AG08395 (cell line): ENCODE data around the gene SLC6A6.
"Not testable (repeated sequence)": the region's sequence is repeated elsewhere in the genome, so short reads cannot be mapped to it uniquely, and the experiment has no call there.

Source experiments
- DNase-seq: peaks from one replicate; pipeline ENCODE4 v3.0.0; 2012; ENCODE audit warnings: mixed read lengths, low spot score

The SLC6A6 gene

DNA sequence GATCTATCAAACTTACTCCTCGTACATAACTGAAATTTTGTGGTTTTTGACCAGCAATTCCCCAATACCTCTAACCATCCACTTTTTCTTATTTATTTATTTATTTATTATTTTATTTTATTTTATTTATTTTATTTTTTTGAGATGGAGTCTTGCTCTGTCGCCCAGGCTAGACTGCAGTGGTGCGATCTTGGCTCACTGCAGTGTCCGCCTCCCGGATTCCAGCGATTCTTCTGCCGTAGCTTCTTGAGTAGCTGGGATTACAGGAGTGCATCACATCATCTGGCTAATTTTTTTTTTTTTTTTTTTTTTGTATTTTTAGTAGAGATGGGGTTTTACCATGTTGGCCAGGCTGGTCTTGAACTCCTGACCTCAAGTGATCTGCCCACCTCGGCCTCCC lies 35.3 kb downstream of the SLC6A6 start:
- DNase-seq, result not testable (repeated sequence)

DNA sequence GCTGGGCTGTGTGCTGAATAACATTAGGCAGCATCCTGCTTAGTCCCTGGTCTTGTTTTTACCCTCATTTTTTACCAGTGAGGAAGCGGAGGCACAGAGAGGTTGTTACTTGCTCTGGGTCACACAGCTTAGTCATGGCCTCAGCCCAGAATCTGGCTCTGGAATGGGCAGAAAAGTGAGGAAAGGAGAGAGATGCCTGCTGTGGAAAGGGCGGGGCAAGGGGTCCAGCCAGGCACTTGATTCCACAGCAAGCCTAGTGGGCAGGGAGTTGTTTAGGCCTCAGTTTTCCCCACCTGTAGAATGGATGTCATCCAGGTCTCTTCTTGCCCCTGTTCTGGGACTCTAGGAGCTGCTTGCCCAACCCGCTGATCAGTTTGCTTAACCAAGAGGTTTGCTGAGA lies 35.9 kb downstream of the SLC6A6 start:
- no peak for DNase-seq

DNA sequence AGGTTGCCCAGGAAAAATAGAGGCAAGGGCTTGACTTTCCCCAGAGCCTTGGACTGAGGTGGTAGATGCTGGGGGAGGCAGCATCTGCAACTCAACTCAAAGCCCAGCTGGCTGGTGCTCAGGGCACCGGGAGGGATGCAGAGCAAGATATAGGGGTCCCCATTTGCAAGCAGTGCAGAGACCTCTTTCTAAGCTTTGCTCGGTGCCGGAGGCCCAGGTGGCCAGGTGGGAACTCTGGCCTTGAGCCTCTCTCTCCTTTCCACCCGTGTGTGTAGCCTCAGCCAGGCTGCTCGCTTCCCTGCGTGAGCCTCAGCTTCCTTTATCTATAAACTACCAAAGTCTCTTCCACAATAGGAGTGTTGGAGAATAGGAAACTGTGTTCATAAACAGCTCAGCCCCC lies 36.5 kb downstream of the SLC6A6 start:
- no peak for DNase-seq

DNA sequence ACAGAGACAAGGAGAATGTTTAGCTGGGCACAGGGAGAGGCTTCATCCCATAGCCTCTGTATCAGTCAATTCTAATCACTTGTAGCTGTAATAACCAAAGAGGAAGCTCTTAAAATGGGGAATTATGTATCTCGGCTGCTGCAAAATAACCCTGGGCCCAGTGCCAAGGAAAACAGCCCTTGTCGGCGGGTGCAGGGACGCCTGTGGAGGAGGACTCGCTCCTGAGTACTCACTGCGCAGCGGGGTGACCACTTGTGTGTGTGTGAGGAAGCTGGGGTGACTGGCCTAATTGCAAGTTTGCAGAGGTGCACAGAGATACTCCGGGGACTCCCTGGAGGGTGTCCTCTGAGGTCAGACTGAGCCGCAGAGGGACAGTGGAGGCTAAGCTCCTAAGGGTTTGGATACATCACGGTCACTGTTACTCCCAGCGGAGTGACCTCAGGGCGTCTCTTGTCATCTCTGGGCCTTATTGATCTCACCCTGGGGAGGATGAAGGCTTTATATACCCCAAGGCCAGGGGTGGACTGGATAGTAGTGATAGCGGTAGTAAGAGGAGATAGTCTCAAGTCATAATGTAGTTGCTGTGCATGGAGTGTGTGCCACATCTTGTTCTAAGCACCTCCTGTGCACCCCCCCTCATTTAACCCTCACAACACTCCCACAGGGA lies 37.2 kb downstream of the SLC6A6 start:
- no peak for DNase-seq

DNA sequence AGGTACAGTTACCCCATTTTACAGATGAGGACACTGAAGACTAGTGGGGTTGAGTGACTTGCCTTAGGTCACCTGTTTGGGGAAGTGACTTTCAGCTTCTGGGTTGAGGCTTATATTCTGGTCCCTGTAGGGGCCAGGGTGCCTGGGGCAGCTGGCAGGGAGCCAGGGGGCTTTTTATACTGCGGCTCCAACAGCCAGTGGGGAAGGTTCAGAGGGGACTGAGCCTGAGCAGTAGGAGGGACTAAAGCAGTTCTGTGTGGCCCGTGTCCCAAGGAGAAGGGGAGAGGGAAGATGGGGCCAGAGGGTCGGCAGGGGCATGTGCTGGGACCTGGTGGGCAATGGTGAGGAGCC lies 37.7 kb downstream of the SLC6A6 start:
- no peak for DNase-seq

DNA sequence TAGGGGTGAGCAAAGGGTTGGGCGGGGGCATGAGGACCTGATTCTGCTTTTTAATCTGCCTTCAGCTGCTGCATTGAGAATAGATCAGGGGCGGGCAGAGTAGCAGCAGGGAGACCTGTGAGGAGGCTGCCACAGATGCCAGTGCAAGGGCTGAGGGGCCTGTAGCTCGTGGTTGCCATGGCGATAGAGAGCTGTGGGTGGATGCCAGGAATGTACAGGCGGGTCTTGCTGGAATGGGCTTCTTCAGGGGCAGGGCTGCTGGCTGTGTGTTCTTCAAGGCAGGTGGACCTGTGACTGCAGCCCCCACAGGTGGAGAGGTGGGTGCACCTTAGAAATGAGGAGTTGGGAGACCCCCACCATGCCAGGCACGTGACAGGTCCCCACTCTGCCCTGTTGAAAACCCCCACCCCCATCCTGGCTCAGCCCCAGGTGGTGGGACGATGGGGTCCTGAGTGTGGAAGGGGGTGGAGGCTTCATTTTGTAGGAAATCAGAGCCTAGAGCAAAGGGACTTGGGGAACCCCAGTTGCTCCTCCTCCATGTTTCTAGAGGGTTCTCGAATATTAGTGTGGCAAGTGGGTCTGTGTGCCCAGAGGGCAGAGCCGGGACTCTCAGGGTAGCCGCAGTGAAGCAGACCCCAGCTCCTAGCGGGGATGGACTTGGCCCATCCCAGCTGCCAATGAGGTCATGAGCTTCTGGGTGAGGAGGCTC lies 38.3 kb downstream of the SLC6A6 start:
- DNase-seq, result no peak

DNA sequence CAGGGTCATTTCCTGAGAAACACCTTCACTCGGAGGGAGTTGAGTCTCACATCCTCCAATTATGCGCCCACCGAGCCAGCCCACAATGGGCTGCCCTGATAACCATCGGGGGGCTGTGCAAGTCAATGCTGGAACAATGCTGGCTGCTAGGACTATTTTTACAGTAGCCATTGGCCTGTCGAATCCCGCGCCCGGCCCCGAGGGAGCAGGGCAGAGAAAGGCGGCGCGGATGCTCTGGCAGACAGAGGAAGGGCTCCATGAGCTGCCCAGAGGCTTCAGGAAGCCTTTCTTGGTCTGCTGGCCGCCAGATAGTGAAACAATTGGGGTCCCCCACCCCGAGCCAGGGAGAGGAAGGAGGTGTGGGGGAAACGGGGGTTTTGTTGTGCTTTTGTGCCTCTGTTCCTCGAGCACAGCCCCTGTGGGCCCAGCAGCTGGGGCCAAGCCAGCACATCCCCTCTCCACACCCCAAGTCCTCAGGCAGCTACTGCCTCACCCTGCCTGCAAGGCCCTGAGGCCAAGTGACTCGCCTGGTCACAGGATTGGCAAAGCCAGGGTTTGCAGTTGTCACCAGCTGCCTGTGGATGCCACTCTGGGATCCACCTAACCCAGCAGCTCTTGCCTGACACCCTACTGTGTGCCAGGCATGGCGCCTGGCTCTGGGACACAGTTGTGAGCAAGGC lies 39.0 kb downstream of the SLC6A6 start:
- DNase-seq, result peak; percentile 46

DNA sequence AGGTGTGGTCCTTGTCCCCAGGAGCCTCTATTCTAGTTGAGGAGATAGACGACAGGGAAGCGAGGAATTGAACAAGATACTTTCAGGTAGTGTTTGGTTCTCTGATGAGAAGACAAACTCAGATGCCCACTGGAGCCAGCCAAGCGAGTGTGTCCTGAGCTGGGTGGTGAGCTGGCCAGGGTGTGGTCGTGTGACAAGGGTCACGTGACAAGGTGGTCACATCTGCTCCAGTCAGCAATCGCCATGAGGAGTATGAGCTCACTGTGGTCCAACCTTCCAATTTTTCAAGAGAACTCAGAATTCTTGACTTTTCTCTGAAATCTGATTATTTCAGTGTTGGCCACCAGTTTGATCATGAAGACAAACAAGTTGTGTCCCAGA lies 39.5 kb downstream of the SLC6A6 start:
- DNase-seq, result peak; percentile 35

DNA sequence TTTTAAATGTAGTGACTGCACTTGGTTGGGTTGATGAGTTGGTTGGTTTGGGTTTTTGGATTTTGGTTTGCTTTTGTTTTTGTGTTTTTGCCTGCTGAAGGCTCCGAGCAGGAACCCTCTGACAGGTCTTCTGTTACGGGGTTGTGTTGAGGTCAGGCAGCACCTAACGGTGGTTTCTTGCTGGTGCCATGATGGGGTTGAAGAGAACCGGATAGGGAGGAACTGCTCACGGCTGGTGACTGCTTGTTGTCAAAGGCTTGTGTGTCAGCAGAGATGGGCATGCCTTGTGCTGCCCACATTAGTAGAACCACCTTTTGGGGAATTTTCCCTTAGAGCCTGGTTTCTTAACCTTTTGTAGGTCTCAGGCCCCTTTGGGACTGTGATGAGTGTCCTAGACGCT lies 42.0 kb downstream of the SLC6A6 start:
- DNase-seq, result no peak

DNA sequence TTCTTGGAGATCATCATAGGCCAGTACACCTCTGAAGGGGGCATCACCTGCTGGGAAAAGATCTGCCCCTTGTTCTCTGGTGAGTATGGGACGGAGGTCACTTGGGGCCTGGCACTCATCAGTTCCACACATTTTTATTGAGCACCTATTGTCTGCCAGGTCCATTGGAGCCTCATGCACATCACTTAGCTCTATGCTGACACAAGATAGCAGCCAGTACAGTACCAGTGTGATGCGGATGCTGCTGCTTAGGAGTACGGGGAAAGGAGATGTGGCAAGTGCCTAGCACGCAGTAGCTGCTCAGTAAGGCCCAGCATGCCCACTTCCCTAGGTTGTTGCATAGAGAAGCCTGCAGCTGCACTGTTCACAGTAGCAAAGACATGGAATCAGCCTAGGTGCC lies 43.4 kb downstream of the SLC6A6 start:
- no peak for DNase-seq

DNA sequence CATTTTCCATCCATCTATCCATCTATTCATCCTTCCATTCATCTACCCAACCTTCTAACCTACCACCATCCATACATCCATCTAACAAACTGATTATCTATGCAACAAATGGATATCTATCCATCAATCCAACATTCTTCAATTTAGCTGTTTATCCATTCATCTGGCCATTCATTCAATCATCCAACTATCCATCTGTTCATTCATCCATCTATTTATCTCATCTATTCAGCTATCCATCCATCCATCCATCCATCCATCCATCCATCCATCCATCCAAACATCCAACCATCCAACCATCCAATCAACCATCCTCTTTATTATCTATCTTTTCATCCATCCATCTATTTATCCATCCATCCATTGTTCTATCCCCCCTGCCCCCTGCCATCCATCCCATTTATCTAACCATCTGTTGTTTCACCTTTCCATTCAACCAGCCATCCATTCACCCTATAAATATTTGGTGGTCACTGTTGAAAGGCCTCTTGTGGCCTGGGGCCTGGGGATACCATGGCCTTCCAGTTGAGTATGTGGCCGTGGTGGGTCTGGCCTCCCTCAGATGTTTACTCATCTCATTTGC lies 44.7 kb downstream of the SLC6A6 start:
- no peak for DNase-seq

DNA sequence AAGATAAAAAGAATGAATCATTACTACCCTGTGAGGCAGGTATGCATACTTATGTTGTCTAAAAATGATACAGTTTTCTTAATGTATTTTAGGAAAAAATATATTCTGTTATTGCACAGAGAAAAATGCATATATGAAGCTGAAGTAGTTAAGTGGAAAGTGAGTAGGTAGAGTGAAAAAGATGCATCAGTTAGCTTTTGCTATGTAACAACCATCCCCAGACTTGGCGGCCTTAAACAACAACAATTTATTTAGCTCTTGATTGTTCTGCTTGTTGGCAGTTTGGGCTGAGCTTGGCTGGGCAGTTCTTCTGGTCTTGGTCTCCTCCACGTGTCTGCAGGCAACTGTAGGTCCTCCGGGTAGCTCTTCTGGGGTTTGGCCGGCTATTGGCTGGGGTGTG lies 45.7 kb downstream of the SLC6A6 start:
- DNase-seq, result no peak

DNA sequence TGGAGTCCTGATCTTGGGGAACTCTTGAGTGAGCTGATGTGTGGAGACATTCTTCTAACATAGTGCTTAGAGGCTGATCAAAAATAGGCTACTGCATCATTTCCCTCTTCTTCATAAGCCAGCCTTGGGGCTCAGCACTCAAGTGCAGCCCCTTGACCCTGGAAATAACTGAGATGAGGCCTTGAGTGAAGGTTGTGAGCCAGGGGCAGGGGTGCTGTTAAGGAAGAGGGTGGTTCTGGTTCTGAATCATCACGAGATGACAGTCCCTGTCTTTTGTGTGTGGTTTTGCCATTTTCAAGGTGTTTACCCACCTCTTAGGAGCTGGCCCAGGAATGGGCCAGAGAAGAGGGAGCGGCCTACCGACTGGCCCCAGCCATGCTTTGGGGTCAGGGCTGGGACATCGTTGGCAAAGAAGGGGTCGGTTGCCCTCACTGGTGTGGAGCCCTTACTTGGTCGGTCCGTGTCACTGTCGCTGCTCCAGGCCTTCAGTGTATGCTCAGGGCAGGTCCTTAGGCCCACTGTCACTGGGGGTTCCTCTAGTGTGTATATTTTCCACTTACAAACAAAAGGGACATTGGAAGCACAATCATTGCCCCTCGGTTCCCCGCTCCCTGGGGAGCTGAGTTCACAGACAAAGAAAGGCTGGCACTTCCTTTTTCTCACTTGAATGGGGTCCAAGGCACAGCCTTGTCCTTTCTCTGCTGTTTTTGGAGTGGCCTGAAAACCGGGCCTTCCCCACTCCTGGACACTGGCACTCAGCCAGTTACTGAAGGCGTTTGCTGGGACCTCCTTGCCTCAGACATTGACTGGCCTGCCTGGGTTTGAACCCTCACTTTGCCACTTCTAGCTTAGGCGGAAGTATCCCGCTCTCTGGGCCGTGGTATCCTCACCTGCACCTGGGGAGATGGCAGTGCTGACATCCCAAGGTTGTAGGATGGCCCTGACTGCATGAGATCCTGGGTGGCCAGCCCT lies 46.6 kb downstream of the SLC6A6 start:
- no peak for DNase-seq

DNA sequence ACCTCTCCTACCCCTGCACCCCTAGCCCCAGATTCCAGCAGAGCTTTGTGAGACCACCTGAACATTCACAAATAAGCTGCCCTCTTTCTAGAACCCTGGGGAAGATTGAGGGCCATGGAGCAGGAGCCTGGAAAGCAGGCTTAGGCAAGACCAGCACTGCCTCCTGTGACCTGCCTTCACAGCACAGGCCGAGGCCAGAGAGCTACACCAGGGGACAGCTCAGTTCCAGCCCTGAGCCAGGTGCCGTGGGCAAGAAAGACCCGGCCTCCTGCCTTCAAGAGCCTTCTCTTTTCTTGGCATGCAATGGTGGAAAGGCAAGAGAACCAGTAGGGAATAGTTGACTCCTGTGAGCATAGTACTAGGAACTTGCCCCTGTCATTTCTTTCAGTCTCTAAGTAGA lies 48.1 kb downstream of the SLC6A6 start:
- DNase-seq, result no peak

DNA sequence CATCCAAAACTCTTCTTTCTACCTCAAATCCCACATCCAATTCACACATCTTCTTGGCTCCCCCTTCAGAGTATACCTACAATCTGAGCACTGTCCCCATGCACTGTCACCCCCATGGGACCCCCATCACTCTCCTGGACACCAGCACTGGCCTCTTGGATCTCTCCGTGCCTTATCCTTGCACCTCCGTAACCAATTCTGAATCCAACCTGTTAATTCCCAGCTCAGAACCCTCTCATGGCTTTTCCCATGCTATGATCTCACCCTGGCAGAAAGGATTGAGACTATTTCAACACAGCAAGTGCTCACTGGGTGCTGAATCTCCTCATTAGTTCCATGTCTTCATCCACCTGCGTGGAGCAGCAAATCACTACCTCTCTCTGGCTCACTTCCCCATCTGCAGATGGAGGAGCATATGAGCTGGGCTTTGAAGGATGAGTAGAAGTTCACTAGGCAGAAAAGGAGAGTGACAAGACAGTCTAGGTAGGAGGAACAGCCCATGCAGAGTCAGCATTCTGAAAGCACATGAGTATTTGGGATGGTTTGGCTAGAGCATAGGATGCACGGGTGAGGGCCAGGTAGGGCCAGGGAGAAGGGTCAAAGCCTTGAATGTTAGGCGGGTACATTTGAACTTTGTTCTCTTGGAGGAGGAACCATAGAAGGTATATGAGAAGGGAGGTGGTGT lies 48.7 kb downstream of the SLC6A6 start:
- no peak for DNase-seq

DNA sequence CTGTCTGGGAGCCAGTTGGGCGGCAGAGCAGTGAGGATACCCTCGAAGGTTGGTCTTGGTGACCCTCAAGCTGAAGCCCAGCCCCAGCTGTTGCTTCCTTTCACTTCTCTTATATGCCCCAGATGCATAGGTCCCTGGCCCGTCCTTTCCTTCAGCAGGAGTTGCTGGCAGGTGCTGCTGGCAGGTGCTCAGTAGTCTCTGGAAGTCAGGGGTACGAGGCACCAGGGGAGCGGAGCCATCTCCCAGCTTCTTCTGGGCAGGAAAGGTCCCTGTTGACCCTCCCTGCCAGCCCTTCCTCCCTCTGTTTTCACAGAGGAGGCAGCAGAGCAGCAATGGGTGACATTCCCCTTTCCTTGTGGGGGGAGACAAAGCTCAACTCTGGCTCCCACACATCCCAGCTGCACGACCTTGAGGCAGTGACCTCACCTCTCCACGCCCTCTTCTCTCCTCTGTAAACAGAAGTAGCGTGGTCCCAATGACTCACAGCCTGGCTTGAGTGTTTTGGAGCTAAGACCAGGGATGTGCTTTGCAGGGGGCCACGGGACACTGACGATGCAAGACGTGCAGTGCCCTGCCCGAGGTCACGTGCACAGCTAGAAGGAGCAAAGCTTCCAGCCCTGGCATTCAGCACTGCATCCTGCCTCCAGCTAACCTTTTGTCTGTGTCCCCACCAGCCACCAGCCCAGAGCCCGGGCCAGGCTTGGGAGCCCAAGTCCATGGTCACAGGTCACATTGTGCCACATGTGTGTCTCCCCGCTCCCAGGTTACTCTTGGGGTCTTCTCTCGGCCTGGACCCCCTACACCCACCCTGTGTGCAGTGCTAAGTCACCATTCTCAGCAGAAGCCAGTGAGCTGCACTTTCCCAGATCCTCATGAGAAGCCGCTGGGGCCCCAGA lies 49.7 kb downstream of the SLC6A6 start:
- DNase-seq, result peak; percentile 89

DNA sequence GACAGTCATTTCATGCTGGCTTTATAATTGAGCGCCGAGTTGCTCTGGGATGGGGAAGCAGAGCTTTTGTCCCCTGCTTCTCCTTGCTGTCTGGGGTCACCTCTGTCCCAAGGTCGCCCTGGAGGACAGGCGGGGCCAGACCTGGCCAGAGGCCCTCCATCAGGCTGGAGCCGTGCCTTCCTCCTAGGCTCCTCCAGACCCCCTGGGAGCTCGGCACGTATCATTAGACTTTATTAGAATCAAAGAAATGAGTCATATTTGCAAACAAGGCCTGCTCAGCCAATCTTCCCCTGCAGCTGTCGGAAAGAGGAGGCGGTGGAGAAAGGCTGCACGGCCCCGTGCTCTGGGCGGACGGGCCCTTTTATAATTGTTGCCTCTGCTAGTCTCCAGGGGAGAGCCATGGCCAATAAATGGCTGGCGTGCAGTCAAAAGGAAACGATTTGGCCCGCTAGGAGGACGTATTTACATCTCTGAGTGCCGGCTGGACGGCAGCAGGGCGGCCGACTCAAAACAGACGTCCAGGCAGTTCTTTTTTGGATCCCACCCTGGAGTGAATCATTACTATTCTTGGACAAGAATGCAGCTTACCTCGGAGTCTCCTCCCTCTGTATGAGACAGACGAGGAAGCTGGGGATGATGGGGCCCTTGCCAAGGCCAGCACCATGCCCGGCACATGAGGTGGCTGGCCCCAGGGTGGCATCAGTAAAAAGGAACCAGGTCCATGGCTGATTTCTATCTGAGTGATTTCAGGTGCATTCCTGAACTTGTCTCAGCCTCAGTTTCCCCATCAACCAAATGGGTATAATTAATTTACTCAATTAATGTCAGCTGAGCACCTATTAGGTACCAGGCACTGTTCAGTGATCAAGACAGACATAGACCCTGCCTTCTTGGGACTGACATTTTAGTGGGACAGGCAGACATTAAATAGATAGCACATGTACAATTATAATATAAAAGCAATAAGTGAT lies 50.6 kb downstream of the SLC6A6 start:
- DNase-seq, result peak; percentile 94

DNA sequence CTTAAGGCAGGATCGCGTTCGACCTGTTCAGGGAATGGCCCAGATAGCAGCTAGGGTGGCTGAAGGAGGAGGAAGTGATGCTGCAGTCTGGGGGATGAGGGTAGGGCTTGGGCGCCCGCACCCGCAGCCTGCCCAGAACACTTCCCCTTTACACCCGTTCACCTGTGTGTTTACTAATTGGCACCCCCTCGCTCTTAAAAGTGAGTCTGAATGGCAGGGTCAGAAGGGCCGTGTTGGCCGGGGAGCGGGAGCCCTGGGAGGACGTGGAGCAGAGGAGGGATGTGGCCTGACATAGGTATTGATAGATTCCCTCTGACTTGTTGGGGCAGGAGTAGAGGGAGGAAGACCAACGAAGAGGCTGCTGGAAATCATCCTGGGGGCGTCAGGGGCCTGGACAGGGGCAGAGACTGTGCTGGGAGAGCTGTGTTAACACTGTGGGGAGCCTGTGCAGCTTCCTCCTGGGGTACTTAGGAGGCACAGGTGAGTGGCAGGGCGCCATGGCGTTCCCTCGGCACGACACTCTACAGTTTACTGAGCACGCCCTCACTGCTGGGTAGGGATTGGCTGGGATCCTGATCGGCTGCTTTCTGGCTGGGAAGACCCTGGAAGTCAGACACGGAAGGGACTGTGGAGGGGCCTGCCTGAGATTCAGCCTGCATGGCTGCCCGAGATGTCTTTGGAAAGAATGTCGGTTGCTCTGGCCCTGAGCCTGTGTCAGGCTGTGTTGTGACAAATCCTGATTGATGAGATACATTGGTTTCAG lies 51.7 kb downstream of the SLC6A6 start:
- DNase-seq, result no peak
